ENCODE measurements around the gene ISG15.

The ISG15 gene

GRCh38 chr1:1063261-1063944 lies 50.1 kb downstream of the ISG15 start:
- DNase-seq, result no peak
